ENCODE data around the gene CPVL.

- TF ChIP-seq POLR2A (IDR thresholded peaks at IDR 0.05; ENCODE audit: low read length) (no peak), ZFP36 (IDR thresholded peaks at IDR 0.05; ENCODE audit: borderline replicate concordance, partially characterized antibody) (no peak), PBX3 (IDR thresholded peaks at IDR 0.05) (no peak), PHF8 (IDR thresholded peaks at IDR 0.05; ENCODE audit: borderline replicate concordance, low read depth) (no peak), CTCF (IDR thresholded peaks at IDR 0.05) (no peak)
These were observed 36.4 kb downstream of the CPVL start for GRCh38 chr7:29109899-29110298.

Data from A549 (cell line).